GM21528 (cell line): ENCODE data around the gene RNF4.
"Not testable (repeated sequence)": the region's sequence is repeated elsewhere in the genome, so short reads cannot be mapped to it uniquely, and the experiment has no call there.

Experiments
- ATAC-seq: cut with Tn5 transposase; IDR thresholded peaks from one replicate; pipeline ENCODE4 v1.9.1; 2021; ENCODE audit warnings: mild to moderate bottlenecking, moderate library complexity; ENCODE audit not compliant: unreplicated experiment, low FRiP score

The RNF4 gene

GRCh38 chr4:2484185-2484584 is 15.3 kb downstream of the RNF4 start:
- ATAC-seq = no peak

GRCh38 chr4:2484993-2485392 is 16.1 kb downstream of the RNF4 start:
- ATAC-seq = peak; percentile 67

DNA sequence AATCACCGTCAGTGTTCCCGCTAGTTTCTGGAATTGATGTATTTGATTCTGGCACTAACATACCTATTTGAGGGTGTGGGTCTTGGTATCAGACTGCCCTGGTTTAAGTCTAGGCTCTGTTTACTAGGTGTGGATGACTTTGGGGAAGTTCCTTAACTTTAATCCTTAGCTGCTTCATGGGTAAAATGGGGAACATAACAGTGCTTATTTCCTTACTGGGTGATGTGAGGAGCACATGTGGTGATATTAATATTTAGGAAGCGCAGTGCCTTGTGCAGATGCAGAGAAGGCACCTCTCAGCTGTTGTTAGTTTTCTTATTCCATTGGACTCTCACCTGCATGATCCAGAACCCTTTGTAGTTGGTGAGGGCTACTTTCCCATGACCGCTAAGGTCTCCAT is 17.1 kb downstream of the RNF4 start:
- ATAC-seq = no peak

DNA sequence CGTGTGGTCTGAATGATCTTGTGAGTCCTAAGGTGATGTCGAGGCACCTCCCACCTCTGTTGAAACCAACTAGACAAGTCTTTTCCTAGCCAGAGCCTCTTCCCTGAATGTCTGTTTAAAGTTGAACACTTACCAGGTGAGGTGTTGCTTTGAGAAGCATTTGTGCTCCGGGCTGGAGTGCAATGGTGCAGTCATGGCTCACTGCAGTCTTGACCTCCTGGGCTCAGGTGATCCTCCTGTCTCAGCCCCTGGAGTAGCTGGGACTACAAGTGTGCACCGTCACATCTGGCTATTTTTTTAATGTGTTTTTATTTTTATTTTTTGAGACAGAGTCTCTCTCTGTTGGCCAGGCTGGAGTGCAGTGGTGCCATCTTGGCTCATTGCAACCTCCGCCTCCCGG is 18.1 kb downstream of the RNF4 start:
- ATAC-seq = no peak

DNA sequence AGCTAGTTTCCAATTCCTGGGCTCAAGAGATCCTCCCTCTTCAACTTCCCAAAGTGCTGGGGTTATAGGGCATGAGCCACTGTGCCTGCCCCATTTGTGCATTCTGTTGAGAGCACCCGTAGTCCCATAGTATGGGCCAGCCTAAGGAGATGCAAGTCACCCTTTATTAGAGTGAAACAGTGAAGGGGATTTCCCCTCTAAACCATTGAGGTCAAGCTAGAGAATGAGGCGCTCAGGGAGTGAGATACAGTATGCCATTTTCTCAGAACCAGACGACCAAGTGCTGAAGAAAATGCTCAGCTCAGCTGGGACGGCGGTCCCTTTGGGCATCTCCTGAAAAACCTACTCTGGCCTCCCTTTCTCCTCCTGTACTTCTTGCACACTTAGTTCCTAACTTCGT is 18.7 kb downstream of the RNF4 start:
- ATAC-seq = peak; percentile 49

GRCh38 chr4:2489081-2489805 is 20.3 kb downstream of the RNF4 start:
- no peak for ATAC-seq

GRCh38 chr4:2489841-2490552 is 21.1 kb downstream of the RNF4 start:
- no peak for ATAC-seq

DNA sequence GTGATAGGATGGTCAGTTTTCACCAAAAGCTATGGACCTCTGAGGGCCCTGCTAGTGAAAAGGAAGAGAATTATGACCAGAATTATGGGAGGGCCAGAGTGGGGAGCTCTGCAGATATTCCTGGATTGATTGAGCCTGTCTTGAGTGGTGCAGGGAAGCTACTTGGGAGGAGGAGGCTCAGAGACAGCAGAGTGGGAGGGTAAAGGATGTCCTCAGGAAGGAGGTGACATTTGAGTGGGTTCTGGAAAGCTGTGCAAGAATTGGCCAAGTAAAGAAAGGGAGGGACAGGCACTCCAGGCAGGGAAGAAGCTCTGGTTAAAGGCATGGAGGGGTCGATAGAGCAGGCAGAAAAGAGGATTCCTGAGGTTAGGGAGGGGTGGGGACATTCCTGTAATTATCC is 24.1 kb downstream of the RNF4 start:
- ATAC-seq = no peak

DNA sequence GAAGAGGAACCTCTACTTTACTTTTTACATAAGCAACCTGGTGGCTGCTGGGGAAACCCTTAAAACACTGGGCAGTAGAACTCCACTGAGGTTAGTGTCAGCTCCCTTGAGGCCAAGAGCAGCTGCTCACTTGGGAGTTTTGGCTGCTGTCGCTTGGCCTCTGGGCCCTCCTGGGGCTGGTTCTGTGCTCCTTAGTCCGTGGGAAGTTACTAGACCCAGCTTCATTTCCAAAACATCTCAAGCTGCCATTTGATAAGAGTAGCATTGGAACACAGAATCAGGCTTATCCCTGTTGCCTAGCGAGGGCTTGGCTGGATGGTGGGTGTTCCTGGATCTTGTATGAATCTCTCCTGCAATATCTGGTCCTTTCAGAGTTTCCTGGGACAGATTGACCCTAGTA is 26.1 kb downstream of the RNF4 start:
- no peak for ATAC-seq

GRCh38 chr4:2497324-2497723 is 28.4 kb downstream of the RNF4 start:
- ATAC-seq = no peak

GRCh38 chr4:2497931-2498330 is 29.0 kb downstream of the RNF4 start:
- peak; percentile 88 for ATAC-seq

DNA sequence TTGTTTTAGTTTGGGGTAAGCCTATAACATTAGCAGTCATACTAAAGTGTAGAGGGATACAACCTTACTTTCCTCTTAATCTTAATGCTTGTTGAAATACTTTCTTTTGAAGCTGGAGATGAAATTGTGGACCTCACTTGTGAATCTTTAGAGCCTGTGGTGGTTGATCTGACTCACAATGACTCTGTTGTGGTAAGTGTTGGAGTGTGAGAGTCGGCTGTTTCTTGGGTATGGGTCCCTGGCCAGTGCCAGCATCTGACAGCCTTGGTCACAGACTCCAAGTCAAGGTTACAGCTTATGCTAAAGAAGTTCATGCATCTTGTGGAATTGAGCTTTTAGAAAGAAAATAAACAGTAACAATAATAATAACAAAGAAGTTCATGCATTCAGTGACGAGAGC is 31.6 kb downstream of the RNF4 start:
- no peak for ATAC-seq

DNA sequence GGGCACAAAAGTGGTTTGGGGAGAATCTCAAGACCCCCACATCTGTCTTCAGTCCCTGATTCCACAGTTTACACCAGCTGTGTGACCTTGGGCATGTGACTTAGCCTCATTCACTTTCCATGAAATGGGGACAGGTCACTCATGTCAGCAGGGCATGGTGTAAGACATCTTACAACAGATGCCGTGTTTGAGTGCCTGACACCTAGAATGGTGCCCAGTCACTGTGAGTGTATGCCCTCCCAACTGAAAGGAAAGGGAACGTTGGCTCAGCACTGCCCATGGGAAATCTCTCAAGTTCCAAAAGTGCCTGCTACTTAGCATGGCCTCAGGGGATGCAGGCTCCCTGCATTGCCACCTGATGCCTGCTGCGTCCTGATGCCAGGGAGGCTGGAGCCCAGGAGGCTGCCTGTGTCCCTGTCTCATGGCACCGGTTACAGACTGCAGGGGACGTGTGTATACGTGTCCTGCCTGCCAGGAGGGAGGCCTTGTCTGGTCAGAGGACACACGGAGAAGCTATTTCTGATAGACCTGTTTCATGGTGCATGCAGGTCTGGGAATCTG is 32.2 kb downstream of the RNF4 start:
- ATAC-seq = no peak

GRCh38 chr4:2503809-2504208 is 34.9 kb downstream of the RNF4 start:
- ATAC-seq = no peak

DNA sequence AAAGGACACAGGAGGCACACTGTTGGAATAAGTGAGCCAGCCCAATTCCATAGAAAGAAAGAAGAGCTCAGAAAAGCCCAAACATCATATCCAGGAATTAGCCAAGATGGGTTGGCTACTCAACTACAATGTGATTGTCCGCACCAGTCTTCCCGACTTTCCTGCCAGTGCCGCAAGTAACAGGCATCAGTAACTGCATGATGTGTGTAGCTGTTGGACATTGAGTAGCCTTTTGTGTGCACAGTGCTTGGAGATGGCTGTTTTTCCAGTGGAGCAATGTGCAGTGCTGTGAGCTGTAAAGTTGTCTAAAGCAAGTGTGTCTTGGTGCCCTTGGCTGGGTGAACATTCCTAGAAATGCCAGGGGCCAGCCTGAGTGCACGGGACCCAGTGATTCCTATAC is 38.4 kb downstream of the RNF4 start:
- no peak for ATAC-seq

GRCh38 chr4:2507855-2508254 is 38.9 kb downstream of the RNF4 start:
- no peak for ATAC-seq

GRCh38 chr4:2510351-2511259 is 41.7 kb downstream of the RNF4 start:
- no peak for ATAC-seq

DNA sequence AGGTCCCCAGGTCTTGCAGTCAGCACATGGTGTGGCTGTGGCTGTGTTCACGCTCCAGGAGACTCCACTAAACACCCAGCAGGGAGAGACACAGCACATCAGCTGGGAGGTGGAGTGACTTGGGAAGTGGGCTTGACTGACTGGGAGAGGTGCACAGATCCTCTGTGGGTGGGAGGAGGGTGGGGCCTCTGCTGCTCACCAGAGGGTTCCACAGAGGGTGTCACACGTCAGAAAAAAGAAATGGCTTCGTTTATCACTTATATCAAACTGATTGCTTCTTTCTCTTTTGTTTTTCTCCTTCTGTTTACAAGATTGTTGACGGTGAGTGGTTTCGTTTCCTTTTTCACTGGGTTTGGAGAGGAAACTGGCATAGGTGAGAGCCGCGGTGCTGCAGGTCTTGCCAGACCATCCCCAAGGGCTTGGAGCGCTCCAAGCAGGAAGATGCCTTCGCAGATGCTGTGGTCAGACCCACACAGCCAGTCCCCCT is 42.8 kb downstream of the RNF4 start:
- no peak for ATAC-seq

DNA sequence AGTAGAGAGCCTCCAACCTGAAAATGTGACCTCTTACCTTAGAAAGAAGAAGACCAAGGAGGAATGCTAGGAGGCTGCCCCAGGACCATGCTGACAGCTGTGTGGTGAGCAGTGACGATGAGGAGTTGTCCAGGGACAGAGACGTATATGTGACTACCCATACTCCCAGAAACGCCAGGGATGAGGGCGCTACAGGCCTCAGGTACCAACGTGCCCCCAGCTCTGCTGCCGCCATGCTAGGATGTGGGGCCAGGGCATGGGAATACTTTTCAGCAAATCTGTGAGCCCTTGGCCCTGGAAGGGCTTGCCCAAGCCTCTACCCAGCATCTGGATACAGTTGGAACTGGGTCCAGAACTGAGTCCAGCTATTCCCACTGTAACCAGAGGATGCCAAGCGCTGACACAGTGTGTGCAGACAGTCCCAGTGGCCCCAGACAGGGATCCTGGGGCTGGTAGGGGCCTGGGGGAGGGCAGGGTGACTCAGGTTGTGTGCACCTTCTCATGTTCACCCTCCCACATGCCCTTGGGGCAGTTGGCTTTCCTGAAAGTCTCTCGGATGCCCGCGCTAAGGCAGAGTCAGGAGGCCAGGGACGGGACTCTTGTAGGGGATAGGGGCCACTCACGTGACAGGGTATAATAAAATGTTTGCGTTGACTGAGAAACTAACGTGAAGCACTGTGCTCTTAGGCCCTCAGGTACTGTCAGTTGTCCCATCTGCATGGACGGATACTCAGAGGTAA is 43.7 kb downstream of the RNF4 start:
- ATAC-seq = no peak

GRCh38 chr4:2514193-2514592 is 45.3 kb downstream of the RNF4 start:
- not testable (repeated sequence) for ATAC-seq
